H9 (cell line): ENCODE results near the gene PRLHR. TPM values are rescaled to one million over a fixed set of nuclear protein-coding genes. Genes with fewer than 3 reads are reported as not detected.

Experiments used
- DNase-seq: peaks from one replicate; pipeline ENCODE4 v3.0.0-alpha.2; 2017
- H2AFZ ChIP-seq: one replicate; pipeline ENCODE4 v1.6.1; 2013; ENCODE audit warnings: mild to moderate bottlenecking, low read length, control low read depth, moderate library complexity
- H2AK5ac ChIP-seq: 2 replicates; pipeline ENCODE4 v1.6.1; 2013; ENCODE audit warnings: low read length, control low read depth, mixed read lengths; ENCODE audit not compliant: insufficient read length
- H2BK120ac ChIP-seq: one replicate; pipeline ENCODE4 v1.6.1; 2013; ENCODE audit warnings: low read depth, mild to moderate bottlenecking, low read length, control low read depth, inconsistent platforms; ENCODE audit not compliant: poor library complexity, severe bottlenecking
- H2BK12ac ChIP-seq: 2 replicates; pipeline ENCODE4 v1.6.1; 2013; ENCODE audit warnings: low read length, control low read depth, mixed read lengths, low read depth; ENCODE audit not compliant: insufficient read length
- H2BK15ac ChIP-seq: 2 replicates; pipeline ENCODE4 v1.6.1; 2013; ENCODE audit warnings: low read depth, low read length, control low read depth
- H2BK20ac ChIP-seq: one replicate; pipeline ENCODE4 v1.6.1; 2013; ENCODE audit warnings: low read depth, mild to moderate bottlenecking, low read length, control low read depth, inconsistent platforms; ENCODE audit not compliant: poor library complexity, severe bottlenecking
- H2BK5ac ChIP-seq: 2 replicates; pipeline ENCODE4 v1.6.1; 2013; ENCODE audit warnings: low read length, control low read depth, mixed read lengths; ENCODE audit not compliant: insufficient read length
- H3K14ac ChIP-seq: 2 replicates; pipeline ENCODE4 v1.6.1; 2013; ENCODE audit warnings: low read length, control low read depth; ENCODE audit not compliant: insufficient read depth
- H3K18ac ChIP-seq: 2 replicates; pipeline ENCODE4 v1.6.1; 2013; ENCODE audit warnings: low read depth, mild to moderate bottlenecking, mixed read lengths, low read length, control low read depth; ENCODE audit not compliant: insufficient read length
- H3K23ac ChIP-seq: 2 replicates; pipeline ENCODE4 v1.6.1; 2013; ENCODE audit warnings: low read length, control low read depth, mixed read lengths, low read depth; ENCODE audit not compliant: insufficient read length
- H3K23me2 ChIP-seq: 2 replicates; pipeline ENCODE4 v1.6.1; 2013; ENCODE audit warnings: low read depth, mild to moderate bottlenecking, mixed read lengths, low read length, control low read depth; ENCODE audit not compliant: insufficient read length, poor library complexity, severe bottlenecking
- H3K27ac ChIP-seq: 2 replicates; pipeline ENCODE4 v1.5.1; 2013; ENCODE audit warnings: low read length, control low read depth, mixed read lengths, low read depth; ENCODE audit not compliant: insufficient read length
- H3K27me3 ChIP-seq: 2 replicates; pipeline ENCODE4 v1.6.1; 2013; ENCODE audit warnings: low read length, control low read depth, inconsistent platforms; ENCODE audit not compliant: insufficient read depth
- H3K4ac ChIP-seq: 2 replicates; pipeline ENCODE4 v1.6.1; 2013; ENCODE audit warnings: low read depth, mild to moderate bottlenecking, control low read depth, inconsistent platforms, low read length, moderate library complexity
- H3K4me1 ChIP-seq: 2 replicates; pipeline ENCODE4 v1.6.1; 2013; ENCODE audit warnings: low read length, control low read depth, inconsistent platforms; ENCODE audit not compliant: insufficient read depth
- H3K4me2 ChIP-seq: 2 replicates; pipeline ENCODE4 v1.6.1; 2013; ENCODE audit warnings: low read length, control low read depth, mixed read lengths; ENCODE audit not compliant: insufficient read length, insufficient read depth
- H3K56ac ChIP-seq: 2 replicates; pipeline ENCODE4 v1.6.1; 2013; ENCODE audit warnings: low read depth, mild to moderate bottlenecking, mixed read lengths, low read length, control low read depth; ENCODE audit not compliant: insufficient read length
- H3K79me1 ChIP-seq: 2 replicates; pipeline ENCODE4 v1.6.1; 2013; ENCODE audit warnings: low read depth, mild to moderate bottlenecking, moderate library complexity, low read length, control low read depth, inconsistent platforms; ENCODE audit not compliant: insufficient read depth, poor library complexity, severe bottlenecking
- H3K79me2 ChIP-seq: 2 replicates; pipeline ENCODE4 v1.6.1; 2013; ENCODE audit warnings: low read length, control low read depth, inconsistent platforms; ENCODE audit not compliant: insufficient read depth
- H3K9ac ChIP-seq: 2 replicates; pipeline ENCODE4 v1.6.1; 2013; ENCODE audit warnings: low read length, control low read depth, mixed read lengths; ENCODE audit not compliant: insufficient read length; ENCODE audit errors: extremely low read depth
- H3K9me3 ChIP-seq: one replicate; pipeline ENCODE4 v1.6.1; 2013; ENCODE audit warnings: low read depth, low read length, inconsistent platforms; ENCODE audit not compliant: control insufficient read depth
- H3T11ph ChIP-seq: one replicate; pipeline ENCODE4 v1.6.1; 2013; ENCODE audit warnings: mild to moderate bottlenecking, low read length, control low read depth, inconsistent platforms
- H4K20me1 ChIP-seq: one replicate; pipeline ENCODE4 v1.6.1; 2013; ENCODE audit not compliant: control insufficient read depth, insufficient read length, insufficient read depth
- H4K5ac ChIP-seq: 2 replicates; pipeline ENCODE4 v1.6.1; 2013; ENCODE audit warnings: low read depth, mild to moderate bottlenecking, mixed read lengths, low read length, control low read depth; ENCODE audit not compliant: insufficient read length
- H4K8ac ChIP-seq: replicated peaks from 2 replicates; pipeline ENCODE4 v1.6.1; 2013; ENCODE audit warnings: low read length, control low read depth, mixed read lengths, low read depth; ENCODE audit not compliant: insufficient read length
- H4K91ac ChIP-seq: 2 replicates; pipeline ENCODE4 v1.6.1; 2013; ENCODE audit warnings: low read depth, mild to moderate bottlenecking, moderate library complexity, mixed read lengths, low read length, control low read depth; ENCODE audit not compliant: insufficient read length
- H3K27ac Mint-ChIP-seq, 3 experiments: 2 replicates in 2 of 3; 3 replicates in 1 of 3; pipeline ENCODE4 v1.8.0; 2020 to 2021; ENCODE audit warnings: mixed read lengths in 3 of 3, mild to moderate bottlenecking in 1 of 3, moderate library complexity in 1 of 3
- H3K27me3 Mint-ChIP-seq: 2 replicates; pipeline ENCODE4 v1.8.0; 2021; ENCODE audit warnings: low read depth, mild to moderate bottlenecking, moderate library complexity, mixed read lengths
- H3K36me3 Mint-ChIP-seq, 3 experiments: 2 replicates in 2 of 3; 3 replicates in 1 of 3; pipeline ENCODE4 v1.8.0; 2020 to 2021; ENCODE audit warnings: low read depth in 3 of 3, mixed read lengths in 3 of 3; ENCODE audit not compliant: insufficient read depth in 1 of 3
- H3K4me1 Mint-ChIP-seq, 2 experiments: 2 replicates each; pipeline ENCODE4 v1.8.0; 2020; ENCODE audit warnings: mixed read lengths in 2 of 2
- H3K4me3 Mint-ChIP-seq, 2 experiments: 2 replicates in 1 of 2; 3 replicates in 1 of 2; pipeline ENCODE4 v1.8.0; 2020 to 2021; ENCODE audit warnings: mild to moderate bottlenecking in 2 of 2, mixed read lengths in 2 of 2, moderate library complexity in 1 of 2
- H3K9me3 Mint-ChIP-seq, 2 experiments: 2 replicates in 1 of 2; 3 replicates in 1 of 2; pipeline ENCODE4 v1.8.0; 2020; ENCODE audit warnings: mild to moderate bottlenecking in 2 of 2, mixed read lengths in 2 of 2, moderate library complexity in 1 of 2
- WGBS: extraction: QIAGEN DNeasy Blood & Tissue Kit; methylation state at CpG from one replicate; pipeline ENCODE4 v1.1.7; 2013; ENCODE audit warnings: missing lambda C conversion rate, low lambda C conversion rate, mixed read lengths; ENCODE audit not compliant: insufficient read length; ENCODE audit errors: extremely low coverage; 5-methylcytosine and 5-hydroxymethylcytosine counted together
- total RNA-seq: library from RNA; stranded (reverse); gene quantifications from 2 replicates; pipeline ENCODE4 v1.2.1, GENCODE V29; 2021
- TF ChIP-seq, protein P1 (sequence below): fragments of 200-600 bp; sonication (generic); conservative IDR thresholded peaks from 3 replicates; pipeline ENCODE4 v1.8.0; 2021; ENCODE audit warnings: antibody characterized with exemption, mild to moderate bottlenecking

PRLHR gene
- total RNA-seq, 1 experiment from 2014 or later: not detected

GRCh38 chr10:118585234-118585633 lies 10.2 kb downstream of the PRLHR start:
- no peak overlapping the region for H3K4me3 Mint-ChIP-seq
- no peak overlapping the region for H2BK120ac ChIP-seq
- no peaks in the 10 kb centered on the region for H3K9me3 ChIP-seq
- no peaks in the 10 kb centered on the region for H3K27me3 ChIP-seq
- H4K5ac ChIP-seq: no peak overlapping the region
- H4K8ac ChIP-seq: no peak overlapping the region
- H3K4me1 ChIP-seq: no peaks in the 10 kb centered on the region
- peaks cover 26% of the 10 kb centered on the region for H3K27me3 Mint-ChIP-seq
- H3K9me3 Mint-ChIP-seq: no peaks in the 10 kb centered on the region
- no peak overlapping the region for H2BK5ac ChIP-seq
- H3K4me1 Mint-ChIP-seq: peaks cover 2 to 6% of the 10 kb centered on the region in 2 experiments; a peak in 3 of 4 replicates
- no peak overlapping the region for H2BK15ac ChIP-seq
- no peak overlapping the region for H3K18ac ChIP-seq
- no peak overlapping the region for H2AK5ac ChIP-seq
- no peak overlapping the region for H3K14ac ChIP-seq
- no peak overlapping the region for H2BK12ac ChIP-seq
- no peaks in the 10 kb centered on the region for H4K20me1 ChIP-seq
- H3T11ph ChIP-seq: no peak overlapping the region
- no CpG with 5 or more reads among the region's 5 CpGs for WGBS
- no peaks in the 10 kb centered on the region for H3K23me2 ChIP-seq
- no peak for DNase-seq
- no peak overlapping the region for H3K56ac ChIP-seq
- H3K79me2 ChIP-seq: no peaks in the 10 kb centered on the region
- no peak overlapping the region for H3K4ac ChIP-seq
- H3K36me3 Mint-ChIP-seq: no peaks in the 10 kb centered on the region; a peak in 1 of 7 replicates
- no peaks in the 10 kb centered on the region for H3K79me1 ChIP-seq
- no peak overlapping the region for H3K27ac ChIP-seq
- no peak overlapping the region for H3K23ac ChIP-seq
- no peak overlapping the region for H2AFZ ChIP-seq
- H3K27ac Mint-ChIP-seq: no peak overlapping the region; a peak in 1 of 7 replicates
- no peak overlapping the region for H4K91ac ChIP-seq
- TF ChIP-seq, protein P1, sequence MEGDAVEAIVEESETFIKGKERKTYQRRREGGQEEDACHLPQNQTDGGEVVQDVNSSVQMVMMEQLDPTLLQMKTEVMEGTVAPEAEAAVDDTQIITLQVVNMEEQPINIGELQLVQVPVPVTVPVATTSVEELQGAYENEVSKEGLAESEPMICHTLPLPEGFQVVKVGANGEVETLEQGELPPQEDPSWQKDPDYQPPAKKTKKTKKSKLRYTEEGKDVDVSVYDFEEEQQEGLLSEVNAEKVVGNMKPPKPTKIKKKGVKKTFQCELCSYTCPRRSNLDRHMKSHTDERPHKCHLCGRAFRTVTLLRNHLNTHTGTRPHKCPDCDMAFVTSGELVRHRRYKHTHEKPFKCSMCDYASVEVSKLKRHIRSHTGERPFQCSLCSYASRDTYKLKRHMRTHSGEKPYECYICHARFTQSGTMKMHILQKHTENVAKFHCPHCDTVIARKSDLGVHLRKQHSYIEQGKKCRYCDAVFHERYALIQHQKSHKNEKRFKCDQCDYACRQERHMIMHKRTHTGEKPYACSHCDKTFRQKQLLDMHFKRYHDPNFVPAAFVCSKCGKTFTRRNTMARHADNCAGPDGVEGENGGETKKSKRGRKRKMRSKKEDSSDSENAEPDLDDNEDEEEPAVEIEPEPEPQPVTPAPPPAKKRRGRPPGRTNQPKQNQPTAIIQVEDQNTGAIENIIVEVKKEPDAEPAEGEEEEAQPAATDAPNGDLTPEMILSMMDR: no peak
- no peak overlapping the region for H3K9ac ChIP-seq
- H3K4me2 ChIP-seq: no peak overlapping the region
- H2BK20ac ChIP-seq: no peak overlapping the region
